NCI-H1105 treated with DMSO at 0.1 percent for 48 hours (cell line): ENCODE results near the gene DCAF16.
"Not testable (repeated sequence)": the region's sequence is repeated elsewhere in the genome, so short reads cannot be mapped to it uniquely, and the experiment has no call there.

Experiments
- DNase-seq: peaks from one replicate; lab custom pipeline; 2025; lab: John Stamatoyannopoulos, UW

Gene DCAF16

DNA sequence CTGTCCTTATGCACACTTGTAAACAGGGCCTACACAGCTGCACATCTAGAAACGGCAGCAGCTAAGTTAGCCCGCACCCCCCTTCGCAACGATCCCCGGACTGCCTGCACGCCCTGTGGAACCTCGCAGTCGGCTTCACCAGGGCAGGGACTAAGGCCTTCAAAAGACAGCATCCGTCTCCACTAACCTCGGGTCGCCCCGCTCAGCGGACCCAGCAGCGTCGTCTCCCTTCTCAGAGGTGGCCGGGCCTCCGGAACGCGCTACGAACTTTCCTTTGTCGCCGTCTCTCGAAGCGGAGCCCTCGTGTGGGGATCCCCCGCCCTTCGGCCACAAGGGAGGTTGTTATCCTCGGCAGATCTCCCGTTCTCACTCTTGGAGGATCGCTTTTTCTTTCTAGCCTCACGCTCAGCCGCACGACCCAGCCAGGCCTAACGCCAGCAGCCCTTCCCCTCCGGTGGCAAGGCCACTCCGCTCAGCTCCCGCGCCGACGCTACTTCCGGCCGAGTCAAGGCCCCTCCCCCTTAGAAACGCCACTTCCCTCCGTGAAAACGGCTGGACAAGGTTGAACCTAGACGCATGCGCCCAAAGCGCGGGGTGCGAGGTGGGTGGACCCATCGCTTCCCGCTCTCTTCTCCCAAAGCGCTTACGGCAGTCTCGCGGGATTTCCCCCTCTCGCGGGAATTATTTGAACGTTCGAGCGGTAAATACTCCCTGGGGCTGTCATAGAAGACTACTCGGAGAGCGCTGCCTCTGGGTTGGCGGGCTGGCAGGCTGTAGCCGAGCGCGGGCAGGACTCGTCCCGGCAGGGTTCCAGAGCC is at the start of gene DCAF16, which contains the start of gene NCAPG:
TSS of gene DCAF16 (minus strand) at position 498 of the 818 bp plus-strand sequence. CDS start 6,616 bp downstream, outside the sequence.
TSS of gene NCAPG (plus strand) at position 720 of the 818 bp plus-strand sequence. CDS start 99 bp downstream, outside the sequence.
- DNase-seq = peak; percentile 92

DNA sequence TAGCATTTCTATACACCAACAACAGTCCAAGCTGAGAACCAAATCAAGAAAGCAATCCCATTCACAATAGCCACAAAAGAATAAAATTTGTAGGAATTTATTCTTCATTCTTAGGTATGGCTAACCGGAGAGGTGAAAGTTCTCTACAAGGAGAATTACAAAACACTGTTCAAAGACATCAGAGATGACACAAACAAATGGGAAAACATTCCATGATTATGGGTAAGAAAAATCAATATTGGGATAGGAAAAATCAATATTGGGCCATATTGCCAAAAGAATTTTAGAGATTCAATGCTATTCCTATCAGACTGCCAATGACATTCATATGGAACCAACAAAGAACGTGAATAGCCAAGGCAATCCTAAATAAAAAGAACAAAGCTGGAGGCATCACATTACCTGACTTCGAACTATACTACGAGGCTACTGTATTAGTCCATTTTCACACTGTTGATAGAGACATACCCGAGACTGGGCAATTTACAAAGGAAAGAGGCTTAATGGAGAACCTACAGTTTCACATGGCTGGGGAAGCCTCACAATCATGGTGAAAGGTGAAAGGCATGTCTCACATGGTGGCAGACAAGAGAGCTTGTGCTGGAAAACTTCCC is 49.3 kb upstream of the DCAF16 start:
- DNase-seq = no peak

DNA sequence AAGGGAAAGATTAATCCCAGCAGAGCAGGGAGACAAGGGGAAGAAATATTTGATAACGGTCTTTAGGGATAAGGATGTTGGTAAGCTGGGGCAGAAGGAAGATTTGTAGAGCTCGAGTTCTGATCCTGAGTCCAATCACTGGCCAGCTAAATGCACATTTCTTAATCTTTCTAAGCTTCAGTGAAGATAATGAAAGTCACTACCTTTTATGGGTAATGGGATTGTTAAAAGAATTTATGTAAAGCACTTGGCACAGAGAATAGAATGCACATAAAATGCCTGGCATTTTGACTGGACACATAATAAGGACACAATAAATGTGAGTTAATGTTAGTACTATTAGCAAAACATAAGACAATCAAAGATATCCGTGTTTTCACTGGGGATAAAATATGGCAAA is 43.5 kb upstream of the DCAF16 start:
- no peak for DNase-seq

DNA sequence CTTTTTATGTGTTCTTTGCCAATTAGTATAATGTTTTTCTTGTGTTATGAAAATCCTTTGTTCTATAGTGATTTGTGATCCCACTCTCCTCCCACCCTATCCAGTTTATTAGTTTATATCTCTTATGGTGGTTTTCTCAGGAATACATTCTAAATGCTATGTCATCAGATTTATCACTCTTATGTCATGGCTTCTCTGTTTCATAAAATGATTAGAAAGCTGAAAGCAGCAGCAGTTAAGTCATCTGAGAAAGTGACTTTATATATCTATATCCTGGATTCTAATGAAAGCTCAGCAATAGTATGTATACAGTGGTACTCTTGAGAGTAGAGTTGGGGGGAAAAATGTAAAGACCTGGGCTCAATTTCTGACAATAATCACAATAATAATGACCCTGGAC is 41.4 kb upstream of the DCAF16 start:
- DNase-seq = no peak

DNA sequence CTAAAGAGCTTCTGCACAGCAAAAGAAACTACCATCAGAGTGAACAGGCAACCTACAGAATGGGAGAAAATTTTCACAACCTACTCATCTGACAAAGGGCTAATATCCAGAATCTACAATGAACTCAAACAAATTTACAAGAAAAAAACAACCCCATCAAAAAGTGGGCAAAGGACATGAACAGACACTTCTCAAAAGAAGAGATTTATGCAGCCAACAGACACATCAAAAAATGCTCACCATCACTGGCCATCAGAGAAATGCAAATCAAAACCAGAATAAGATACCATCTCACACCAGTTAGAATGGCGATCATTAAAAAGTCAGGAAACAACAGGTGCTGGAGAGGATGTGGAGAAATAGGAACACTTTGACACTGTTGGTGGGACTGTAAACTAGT is 39.7 kb upstream of the DCAF16 start:
- DNase-seq = not testable (repeated sequence)

DNA sequence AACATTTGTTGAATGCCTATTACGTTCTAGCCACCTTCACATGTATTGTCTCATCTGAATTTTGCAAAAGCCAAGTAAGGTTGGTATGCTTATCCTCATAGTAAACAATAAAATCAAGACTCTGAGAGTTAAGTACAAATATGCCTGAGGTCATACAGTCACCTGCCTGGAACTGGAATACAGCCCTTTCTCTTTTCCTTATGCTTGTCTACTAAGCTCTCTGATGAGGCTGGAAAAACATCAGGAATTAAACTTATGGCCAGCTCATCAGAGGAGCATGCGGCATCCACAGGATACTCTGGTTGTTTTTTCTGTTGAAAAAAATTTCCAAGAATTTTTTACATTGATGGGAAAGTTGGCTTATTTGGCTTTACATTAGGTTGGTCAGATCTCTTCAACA is 35.7 kb upstream of the DCAF16 start:
- DNase-seq = no peak

DNA sequence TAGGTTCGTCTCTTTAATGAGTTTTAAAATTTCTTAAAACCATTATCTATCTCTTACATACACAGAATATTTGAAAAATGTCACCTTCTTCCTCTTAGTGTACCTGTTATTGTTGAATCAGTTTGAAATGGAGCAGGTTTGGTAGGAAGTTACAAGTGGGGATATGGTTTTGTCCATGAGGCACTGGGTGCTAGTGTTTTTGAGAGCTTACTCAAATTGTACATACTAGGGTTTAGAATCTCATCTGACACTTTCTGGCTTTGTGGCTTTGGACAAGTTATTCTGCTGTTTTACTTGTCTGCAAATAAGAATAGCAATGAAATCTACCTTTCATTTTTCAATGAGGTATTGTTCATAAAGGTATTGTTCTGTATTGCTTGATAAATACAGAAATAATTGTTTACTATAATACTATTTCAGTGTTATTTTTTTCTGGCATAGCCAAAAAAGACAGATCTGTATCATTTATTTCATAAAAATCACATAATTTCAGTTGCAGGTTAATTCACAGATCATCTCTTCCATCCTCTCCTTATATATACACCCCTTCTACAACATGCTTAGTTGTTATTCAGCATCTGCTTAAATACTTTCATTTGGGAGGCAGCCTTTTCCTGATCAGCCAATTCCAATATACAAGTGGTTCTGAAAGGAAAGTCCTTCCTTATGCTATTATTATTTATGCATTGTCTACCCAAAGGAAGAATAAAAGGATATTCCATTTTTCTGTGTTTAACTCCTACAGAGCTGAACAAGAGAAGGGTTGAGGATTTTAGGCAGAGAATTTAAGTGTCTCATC is 13.5 kb upstream of the DCAF16 start:
- no peak for DNase-seq

DNA sequence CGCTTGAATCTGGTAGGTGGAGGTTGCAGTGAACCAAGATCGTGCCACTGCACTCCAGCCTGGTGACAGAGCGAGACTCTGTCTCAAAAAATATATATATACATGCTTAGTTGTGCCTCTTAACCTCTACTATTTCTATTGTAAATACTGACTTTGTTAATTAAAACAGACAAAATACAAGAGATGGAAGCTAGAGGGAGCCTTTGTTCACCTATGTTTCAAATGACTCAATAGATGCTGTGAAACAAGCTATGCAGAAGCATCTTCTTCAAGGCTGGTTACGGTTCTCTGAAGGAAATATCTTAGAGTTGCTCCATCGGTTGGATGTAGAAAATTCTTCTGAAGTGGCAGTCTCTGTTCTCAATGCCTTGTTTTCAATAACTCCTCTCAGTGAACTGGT is 6.5 kb upstream of the DCAF16 start:
- DNase-seq = peak; percentile 21

DNA sequence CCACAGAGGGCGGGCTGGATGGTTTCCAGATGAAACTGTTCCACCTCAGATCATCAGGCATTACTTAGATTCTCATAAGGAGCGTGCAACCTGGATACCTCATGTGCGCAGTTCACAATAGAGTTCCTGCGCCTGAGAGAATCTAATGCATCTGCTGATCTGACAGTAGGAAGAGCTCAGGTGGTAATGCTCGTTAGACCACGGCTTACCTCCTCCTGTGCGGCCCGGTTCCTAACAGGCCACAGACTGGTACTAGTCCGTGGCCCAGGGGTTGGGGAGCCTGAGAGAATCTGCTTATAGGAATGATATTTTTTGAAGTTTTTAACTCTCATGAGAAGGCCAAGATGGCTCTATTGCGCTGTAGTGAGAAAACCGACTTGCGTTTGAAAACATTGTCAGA is 5.6 kb upstream of the DCAF16 start:
- DNase-seq = no peak

DNA sequence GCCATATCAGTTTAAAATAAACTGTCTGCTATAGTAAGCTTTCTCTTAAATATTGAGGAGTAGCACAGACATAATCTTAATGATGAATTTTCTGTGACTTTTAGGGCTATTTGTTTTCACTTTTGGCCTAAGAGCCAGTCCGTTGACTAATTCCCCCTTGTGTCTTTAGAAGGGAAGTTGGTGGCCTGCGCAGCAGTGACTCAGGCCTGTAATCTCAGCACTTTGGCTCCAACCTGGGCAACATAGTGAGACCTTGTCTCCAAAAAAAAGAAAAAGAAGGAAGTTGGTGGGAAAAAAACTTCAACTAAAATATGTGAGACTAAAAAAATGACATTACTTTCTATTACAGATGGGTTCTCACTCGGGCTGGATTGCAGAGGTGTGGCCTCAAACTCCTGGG is 3.6 kb upstream of the DCAF16 start:
- no peak for DNase-seq

DNA sequence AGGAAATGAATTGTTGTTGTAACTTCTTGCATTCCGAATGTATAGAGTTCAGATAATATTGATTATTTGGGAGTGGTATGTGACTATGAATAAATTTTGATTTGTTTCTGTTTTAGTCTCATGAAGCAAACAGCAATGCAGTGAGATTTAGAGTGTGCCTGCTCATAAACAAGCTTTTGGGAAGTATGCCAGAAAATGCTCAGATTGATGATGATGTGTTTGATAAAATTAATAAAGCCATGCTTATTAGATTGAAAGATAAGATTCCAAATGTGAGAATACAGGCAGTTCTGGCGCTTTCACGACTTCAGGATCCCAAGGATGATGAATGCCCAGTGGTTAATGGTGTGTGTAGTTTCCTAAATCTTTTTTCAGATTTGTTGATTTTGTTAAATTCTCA is 2.2 kb upstream of the DCAF16 start:
- no peak for DNase-seq

DNA sequence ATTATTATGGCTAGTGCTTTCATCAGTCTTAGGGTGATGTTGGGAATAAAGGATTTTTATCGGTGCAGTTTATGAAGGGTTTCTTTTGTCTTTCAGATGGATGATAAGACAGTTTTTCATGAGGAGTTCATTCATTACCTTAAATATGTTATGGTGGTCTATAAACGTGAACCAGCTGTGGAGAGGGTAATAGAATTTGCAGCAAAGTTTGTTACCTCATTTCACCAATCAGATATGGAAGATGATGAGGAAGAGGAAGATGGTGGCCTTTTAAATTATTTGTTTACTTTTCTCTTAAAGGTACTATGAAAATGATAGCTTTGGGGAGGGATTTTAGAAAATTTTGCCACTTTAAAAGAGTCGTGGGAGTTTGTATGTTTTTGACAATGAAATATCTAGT is 1.6 kb upstream of the DCAF16 start:
- DNase-seq = no peak

DNA sequence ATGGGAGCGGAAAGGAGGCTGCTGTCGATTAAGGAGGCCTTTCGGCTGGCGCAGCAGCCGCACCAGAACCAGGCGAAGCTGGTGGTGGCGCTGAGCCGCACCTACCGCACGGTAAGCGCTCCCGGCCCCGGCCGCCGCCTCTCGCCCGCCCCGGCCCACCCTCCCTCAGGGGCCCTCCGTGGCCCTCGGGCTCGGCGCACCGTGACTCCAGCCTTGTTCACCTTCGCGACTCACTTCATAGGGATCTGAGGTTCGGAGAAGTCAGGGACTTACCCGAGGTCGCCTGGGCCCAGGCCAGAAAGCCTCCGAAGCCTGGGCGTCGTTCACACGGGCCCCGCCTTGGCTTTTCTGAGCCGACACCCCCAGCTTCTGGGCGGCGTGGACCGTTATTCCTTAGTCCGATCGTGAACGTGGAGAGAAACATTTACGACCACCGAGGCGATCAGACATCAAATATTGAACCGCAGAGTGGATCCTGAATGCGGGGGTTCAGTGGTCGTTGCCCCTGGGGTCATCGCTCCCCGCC is 584 bp upstream of the DCAF16 start:
- DNase-seq = no peak

DNA sequence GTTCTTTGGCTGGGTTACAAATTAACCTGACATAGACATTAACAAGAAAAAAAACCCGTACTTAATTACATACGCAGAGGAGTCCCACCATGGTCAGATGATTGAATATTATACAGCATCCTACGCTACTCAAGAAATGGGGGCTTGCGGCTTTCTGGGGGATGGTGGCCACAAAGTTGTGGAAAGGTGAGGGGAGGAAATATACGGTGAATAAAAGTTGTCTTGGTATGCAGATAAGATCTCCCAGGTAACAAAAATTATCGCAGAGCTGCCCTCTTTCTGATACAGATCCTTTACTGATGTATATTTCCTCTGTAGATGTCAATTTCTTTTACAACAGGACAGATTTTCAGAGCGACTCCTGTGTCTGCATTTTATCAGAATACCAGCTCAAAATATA is 890 bp downstream of the DCAF16 start:
- no peak for DNase-seq

DNA sequence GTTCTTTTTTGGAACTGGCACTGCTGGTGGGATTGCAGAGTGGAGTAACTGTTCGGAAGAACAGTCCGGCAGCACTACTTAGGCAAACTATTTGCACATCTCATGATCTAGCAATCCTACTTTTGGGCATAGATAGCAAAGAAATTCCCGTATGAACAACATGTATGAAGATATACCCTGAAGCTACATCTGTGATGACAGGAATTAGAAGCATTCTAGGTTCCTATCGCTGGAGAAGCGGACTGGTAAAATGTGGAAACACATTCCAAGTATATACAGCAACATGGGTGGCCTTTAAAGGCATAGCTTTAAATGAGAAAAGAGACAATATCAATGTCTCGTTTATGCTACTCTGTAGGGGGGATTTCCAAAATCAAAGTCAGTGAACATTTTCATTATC is 3.1 kb downstream of the DCAF16 start:
- DNase-seq = no peak

DNA sequence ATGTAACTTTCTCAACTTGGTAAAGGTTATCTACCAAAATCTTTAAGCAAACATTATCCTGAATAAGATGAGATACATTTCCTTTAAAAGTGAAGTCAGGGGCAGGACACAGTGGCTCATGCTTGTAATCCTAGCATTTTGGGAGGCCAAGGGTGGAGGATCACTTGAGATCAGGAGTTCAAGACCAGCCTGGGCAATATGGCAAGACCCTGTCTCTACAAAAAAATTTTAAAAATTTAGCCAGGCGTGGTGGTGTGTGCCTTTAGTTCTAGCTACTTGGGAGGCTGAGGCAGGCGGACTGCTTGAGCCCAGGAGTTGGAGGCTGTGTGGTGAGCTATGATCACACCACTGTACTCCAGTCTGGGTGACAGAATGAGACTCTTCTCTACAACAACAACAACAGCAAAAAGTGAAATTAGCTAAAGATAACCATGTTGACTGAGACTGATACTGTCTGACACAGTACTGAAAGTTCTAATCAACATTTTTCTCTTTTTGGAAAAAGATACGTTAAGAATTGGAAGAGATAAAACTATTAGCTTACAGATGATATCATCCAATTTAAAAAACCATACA is 4.9 kb downstream of the DCAF16 start:
- DNase-seq = no peak

DNA sequence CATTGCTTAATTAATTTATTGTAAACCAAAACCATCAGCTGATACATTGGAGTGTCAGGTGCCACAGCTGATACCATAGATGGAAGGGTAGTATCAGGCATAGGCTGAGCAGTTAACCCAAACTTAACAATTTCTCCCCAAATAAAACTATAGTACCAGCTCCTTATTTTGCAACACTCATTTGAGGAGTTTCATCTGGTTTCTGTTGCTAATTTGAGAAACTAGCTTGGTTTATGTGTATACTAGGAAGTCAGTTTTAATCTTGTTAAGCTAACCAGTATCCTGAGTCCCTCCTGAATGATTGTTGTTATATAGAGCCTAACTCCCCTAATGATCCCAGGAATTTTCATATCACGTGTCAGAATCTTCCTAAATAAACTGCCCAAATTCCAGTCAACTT is 12.7 kb downstream of the DCAF16 start:
- DNase-seq = no peak

DNA sequence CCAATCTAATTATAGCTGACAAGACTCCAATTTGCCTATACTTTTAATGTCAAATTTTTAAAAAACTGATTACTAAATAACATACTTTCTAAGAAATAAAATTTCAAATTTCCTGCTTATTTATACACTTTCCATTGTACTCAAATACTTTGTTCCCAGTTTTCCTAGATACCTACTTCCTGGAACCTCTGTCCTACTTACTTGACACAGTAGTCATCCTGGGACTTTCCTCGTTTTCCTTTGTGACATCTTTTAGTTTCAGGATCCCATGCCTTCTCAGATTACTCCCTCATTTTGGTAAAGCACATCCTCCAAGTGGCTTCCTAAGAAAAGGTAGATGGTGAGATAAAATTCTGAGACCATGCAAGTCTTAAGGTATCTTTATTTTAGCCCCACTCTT is 15.8 kb downstream of the DCAF16 start:
- DNase-seq = no peak

DNA sequence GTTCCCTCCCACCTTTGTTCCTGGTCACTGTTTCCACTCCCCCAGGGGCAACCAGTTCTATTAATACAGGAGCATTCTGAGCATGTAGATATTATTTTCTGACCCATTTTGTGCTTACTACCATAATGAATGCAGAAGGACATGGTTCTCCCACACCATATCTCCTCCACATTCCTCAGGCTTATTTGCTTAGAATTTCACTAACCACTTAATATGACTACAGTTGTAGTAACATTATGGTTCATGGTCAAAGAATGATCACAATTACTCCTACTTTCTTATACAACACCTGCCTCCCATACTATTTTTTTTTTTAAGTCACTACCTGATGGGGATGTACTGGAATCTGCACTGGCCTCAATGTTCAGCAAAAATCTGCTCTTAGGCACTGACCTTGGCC is 21.6 kb downstream of the DCAF16 start:
- no peak for DNase-seq

DNA sequence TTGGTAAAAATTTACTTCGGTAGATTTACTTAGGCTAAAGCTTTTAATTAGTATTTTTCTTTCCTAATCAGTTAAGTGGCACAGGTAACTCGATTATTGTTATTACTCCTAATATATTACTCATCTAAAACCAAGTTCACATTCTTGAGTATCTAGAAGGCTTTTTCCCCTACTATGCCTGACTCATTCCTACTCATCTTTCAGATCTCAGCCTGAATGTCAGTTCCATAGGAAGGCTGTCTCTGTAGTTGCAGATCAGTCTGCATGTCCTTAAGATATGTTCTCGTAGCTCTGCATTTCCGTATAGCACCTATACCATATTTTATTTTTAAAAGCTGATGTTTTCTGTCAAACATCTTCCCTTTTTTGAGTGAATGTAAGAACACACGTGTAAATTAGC is 23.2 kb downstream of the DCAF16 start:
- DNase-seq = no peak

DNA sequence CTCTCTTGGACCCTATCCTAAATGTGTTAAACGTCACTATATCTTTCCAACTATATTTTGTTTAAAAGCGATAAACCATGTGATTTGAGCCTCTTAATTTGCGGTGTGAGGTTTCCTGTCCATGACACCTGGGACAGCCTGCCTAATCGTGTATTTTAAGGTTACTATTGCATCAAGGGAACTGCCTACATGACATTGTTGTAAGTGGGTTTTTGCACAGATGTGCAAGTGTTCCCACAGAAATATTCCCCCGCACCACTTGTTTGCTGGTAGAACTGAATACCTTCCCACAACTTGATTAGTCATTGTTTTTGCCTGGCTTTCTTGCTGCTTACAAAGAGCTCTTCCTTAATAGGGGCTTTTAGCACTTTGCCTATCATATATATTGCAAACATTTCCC is 24.0 kb downstream of the DCAF16 start:
- no peak for DNase-seq

DNA sequence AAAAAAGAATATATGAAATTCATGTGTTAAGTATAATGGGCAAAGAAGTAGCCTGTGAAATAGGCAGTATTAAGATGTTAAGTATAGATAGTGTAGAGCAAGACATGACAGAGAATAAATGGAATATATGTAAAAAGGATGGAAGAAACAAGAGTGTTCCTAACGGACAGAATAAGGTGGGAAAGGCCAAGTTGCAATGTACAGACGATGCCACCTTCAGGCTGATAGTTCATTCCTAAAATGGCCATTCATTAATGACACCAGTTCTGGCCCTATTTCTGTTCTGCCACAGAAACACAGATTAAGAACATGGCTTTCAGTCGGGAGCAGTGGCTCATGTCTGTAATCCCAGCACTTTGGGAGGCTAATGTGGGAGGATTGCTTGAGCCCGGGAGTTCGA is 24.7 kb downstream of the DCAF16 start:
- peak; percentile 7 for DNase-seq
